GM19023 (cell line): ENCODE measurements around the gene ADGRF4.

Experiments used
- ATAC-seq: cut with Tn5 transposase; IDR thresholded peaks from one replicate; pipeline ENCODE4 v1.9.1; 2021; ENCODE audit warnings: mild to moderate bottlenecking, moderate library complexity; ENCODE audit not compliant: unreplicated experiment

ADGRF4 gene

DNA sequence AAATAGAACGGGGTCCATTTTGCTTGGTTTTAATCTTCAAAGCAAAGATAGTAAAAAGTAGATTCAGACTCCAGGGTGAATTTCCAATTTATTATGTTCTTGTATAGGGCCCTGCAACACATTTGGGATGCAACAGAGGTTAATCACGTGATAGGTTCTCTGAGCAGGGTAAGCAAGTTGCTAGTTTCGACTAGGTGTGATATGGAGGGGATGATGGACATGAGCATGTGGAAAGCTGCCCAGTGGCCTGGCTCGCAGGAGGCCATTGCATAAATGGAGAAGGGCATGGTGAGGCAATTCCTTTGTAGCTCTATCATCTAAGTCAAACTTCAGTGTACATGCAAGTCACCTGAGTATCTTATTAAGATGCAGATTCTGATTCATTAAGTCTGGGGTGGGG, 17.7 kb upstream of the ADGRF4 start:
- ATAC-seq, result no peak

- ATAC-seq, result no peak
Observed at GRCh38 chr6:47681201-47681990, 17.0 kb upstream of the ADGRF4 start.

- ATAC-seq, result no peak
Observed at GRCh38 chr6:47686411-47686810, 12.0 kb upstream of the ADGRF4 start.

GRCh38 chr6:47687432-47687831, 10.9 kb upstream of the ADGRF4 start:
- no peak for ATAC-seq

- no peak for ATAC-seq
Observed at GRCh38 chr6:47690214-47690613, 8.2 kb upstream of the ADGRF4 start.

DNA sequence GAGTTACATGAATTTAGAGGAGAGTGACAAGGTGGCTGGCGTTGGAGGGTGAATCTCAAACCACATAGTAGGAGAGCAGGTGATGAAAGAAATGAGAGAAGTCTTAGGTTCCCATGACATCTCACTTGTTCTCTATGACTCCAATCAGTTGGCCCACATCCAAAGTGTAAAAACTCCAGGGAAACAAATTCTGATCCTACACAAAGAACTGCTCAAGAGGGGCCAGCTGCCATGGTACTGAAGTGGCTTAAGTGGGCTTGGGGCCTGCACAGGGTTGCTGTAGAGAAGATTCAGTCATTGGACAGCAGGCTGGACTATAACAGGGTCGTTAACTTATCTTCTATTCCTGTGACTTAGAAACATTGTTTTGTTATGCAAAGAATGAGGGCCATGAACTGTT, 7.6 kb upstream of the ADGRF4 start:
- ATAC-seq, result no peak

DNA sequence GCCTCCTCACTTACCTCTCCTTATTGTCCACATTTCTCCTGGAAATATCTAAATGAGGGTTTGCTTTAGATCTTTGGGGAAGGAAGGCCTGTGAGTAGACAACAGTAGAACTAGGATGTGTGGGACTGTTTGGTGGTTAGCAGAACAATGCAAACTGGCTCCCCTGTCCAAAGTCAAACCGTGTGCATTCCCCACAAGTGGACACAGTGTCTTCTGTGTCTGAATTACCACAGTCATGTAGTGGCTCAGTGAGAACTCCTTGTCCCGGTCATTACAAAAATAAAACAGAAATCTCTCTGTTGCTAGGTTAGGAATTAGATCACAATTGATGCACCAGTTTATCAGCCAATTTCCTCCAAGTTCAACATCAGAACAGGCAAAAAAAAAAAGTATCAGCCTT, 455 bp upstream of the ADGRF4 start:
- ATAC-seq, result no peak

DNA sequence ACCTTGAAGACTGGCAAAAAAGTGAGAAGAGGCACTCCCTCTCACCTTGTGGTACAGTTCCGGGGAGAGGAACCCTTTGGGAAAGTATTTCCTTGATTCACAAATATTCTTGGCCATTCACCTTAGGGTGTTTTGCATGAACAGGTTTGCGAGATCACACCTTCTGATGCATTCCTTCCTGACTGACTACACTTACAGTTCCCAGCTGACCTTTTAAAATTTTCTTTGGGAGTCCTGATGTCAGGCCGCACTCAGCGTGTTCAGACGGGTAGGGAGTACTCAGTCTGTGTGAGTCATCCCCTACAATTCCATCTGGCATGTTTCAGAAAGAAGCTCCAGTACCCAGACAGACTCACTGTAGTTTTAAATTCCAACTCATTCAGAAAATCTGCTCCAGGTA, 1.7 kb downstream of the ADGRF4 start:
- ATAC-seq, result no peak

GRCh38 chr6:47700596-47700995, 2.2 kb downstream of the ADGRF4 start:
- no peak for ATAC-seq

DNA sequence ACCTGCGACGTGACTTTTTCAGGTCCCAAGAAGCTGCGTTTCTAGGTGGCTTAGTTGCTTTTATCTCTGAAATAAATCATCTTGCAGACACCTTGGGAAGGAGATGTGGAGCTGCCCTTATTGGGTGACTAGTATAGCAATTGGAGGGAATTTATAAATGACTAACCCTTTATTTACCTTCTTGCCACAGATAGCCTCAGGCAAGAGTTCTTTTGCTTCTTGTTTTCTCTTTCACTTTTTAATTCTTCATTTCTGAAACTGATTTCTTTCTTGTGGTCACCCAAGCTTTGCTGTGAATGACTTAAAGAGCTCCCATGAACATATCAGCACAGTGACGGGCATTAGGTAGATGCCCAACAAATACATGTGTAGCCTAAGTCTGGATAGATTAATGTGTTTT, 3.0 kb downstream of the ADGRF4 start:
- peak; percentile 96 for ATAC-seq

- no peak for ATAC-seq
Observed at GRCh38 chr6:47709160-47709559, 10.8 kb downstream of the ADGRF4 start.

- no peak for ATAC-seq
Observed at GRCh38 chr6:47710295-47710694, 11.9 kb downstream of the ADGRF4 start.

DNA sequence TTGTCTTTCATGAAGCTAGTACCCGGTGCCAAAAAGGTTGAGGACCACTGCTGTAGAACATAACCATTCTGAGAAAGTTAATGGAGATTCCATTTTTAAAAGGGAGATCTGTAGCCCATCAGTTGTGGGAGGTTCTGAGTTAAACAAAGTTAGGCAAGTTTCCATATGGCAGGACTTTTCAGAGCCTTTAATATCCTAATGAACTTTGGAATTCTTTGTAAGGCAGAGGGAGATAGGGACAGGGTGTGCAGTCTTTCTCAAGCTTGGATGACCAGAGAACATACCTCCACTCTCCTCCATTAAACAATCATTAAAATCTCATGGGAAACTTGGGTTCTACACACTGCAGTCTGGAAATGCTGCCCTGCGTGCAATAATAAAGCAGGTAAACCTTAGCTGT, 14.8 kb downstream of the ADGRF4 start:
- ATAC-seq, result no peak

GRCh38 chr6:47714802-47715201, 16.4 kb downstream of the ADGRF4 start:
- no peak for ATAC-seq

GRCh38 chr6:47715782-47716181, 17.4 kb downstream of the ADGRF4 start:
- ATAC-seq, result no peak

GRCh38 chr6:47716207-47716606, 17.8 kb downstream of the ADGRF4 start:
- ATAC-seq, result no peak

DNA sequence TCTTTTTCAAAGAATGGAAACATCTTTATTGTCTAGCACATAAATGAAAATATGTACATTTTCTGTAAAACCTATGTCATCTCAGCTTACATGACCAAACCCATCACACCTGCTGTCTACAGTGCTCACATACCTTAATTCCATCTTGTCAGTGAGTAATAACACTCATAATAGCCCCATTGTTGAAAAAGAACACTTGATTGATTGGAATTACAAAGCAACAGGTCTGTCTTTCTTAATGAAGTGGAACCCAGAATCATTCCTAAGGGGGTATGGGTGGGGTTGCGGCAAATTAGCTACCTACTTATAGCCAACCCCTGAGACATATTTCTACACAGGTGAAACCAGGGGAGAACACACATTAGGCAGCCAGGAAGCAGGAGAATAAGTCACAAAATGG, 20.2 kb downstream of the ADGRF4 start:
- ATAC-seq, result no peak

DNA sequence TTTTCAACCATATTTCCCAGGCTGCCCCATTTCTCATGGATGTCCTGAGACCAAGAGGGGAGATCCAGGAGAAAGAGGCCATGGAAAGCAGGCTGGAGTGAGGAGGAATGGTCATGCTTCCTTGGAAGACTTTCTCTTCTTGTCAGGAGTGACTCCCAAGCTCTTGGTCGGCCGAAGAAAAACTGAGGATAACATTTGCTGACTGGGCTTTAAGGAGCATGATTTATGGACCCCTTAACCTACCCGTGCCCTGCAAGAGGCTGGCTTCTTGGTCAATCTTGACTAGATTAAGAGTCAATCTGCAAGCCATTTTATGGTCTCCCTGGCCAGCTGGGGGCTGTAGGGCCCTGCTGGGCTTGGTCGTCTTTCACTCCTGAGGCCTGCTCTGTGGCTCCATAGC, 22.8 kb downstream of the ADGRF4 start:
- no peak for ATAC-seq

- ATAC-seq, result peak; percentile 82
Observed at GRCh38 chr6:47722194-47722593, 23.8 kb downstream of the ADGRF4 start.

DNA sequence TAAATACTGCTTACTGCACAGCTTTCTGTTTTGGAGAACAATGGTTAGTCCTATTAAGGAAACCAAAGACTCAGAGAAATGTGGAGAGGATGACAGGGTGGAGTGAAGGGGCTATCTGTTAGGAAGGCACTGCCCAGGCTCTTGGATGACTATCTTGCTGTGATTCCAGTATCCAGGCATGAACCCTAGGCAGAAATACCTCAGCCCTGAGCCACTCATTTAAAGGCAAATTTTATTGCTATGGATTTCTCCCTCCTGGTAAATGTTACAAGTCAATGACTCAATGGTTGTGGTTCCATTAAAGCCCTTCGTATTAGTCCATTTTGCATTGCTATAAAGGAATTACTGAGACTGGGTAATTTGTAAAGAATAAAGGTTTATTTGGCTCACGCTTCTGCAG, 25.9 kb downstream of the ADGRF4 start:
- ATAC-seq, result no peak

GRCh38 chr6:47727391-47727790, 29.0 kb downstream of the ADGRF4 start:
- ATAC-seq, result no peak

GRCh38 chr6:47729019-47729418, 30.6 kb downstream of the ADGRF4 start:
- no peak for ATAC-seq

- no peak for ATAC-seq
Observed at GRCh38 chr6:47729457-47729856, 31.1 kb downstream of the ADGRF4 start.
